KMS-11 (cell line): Measurements from ENCODE around the gene MED15.
A peak's percentile ranks its signal among the peaks of the same experiment; 100 is the strongest.

Source experiments
- H2AFZ ChIP-seq: fragments of 200-600 bp; sonication (generic); 2 replicates; pipeline ENCODE4 v1.6.1; 2016; ENCODE audit warnings: antibody characterized with exemption, mixed run types, low read depth
- H3K27ac ChIP-seq: fragments of 200-600 bp; sonication (generic); 2 replicates; pipeline ENCODE4 v1.6.1; 2016; ENCODE audit warnings: mild to moderate bottlenecking, mixed run types
- H3K27me3 ChIP-seq: fragments of 200-600 bp; sonication (generic); 2 replicates; pipeline ENCODE4 v1.6.1; 2017; ENCODE audit warnings: mild to moderate bottlenecking, low read depth, mixed run types, moderate library complexity; ENCODE audit not compliant: insufficient read depth
- H3K36me3 ChIP-seq: fragments of 200-600 bp; sonication (generic); 2 replicates; pipeline ENCODE4 v1.6.1; 2017; ENCODE audit warnings: mild to moderate bottlenecking, mixed run types; ENCODE audit not compliant: insufficient read depth
- H3K4me1 ChIP-seq: fragments of 200-600 bp; sonication (generic); 2 replicates; pipeline ENCODE4 v1.6.1; 2016; ENCODE audit warnings: mild to moderate bottlenecking, low read depth, mixed run types; ENCODE audit not compliant: poor library complexity, severe bottlenecking
- H3K4me2 ChIP-seq: fragments of 200-600 bp; sonication (generic); 2 replicates; pipeline ENCODE4 v1.7.0; 2016; ENCODE audit warnings: mild to moderate bottlenecking, mixed run types
- H3K4me3 ChIP-seq: fragments of 200-600 bp; sonication (generic); IDR thresholded peaks from 2 replicates; pipeline ENCODE4 v1.6.1; 2017; ENCODE audit warnings: low read depth, low read length, mixed read lengths; ENCODE audit not compliant: insufficient read depth
- H3K79me2 ChIP-seq: fragments of 200-600 bp; sonication (generic); 2 replicates; pipeline ENCODE4 v1.6.1; 2016; ENCODE audit warnings: low read depth, mixed run types; ENCODE audit not compliant: insufficient read depth
- H3K9ac ChIP-seq: fragments of 200-600 bp; sonication (generic); 2 replicates; pipeline ENCODE4 v1.6.1; 2016; ENCODE audit warnings: mild to moderate bottlenecking, mixed run types
- H4K20me1 ChIP-seq: fragments of 200-600 bp; sonication (generic); 2 replicates; pipeline ENCODE4 v1.6.1; 2016; ENCODE audit warnings: mild to moderate bottlenecking, mixed run types; ENCODE audit not compliant: insufficient read depth
- CTCF ChIP-seq: fragments of 200-600 bp; sonication (generic); conservative IDR thresholded peaks from 2 replicates; pipeline ENCODE4 v1.6.1; 2017; ENCODE audit warnings: low read depth, mild to moderate bottlenecking, antibody characterized with exemption, low read length, moderate library complexity, mixed read lengths

The MED15 gene

DNA sequence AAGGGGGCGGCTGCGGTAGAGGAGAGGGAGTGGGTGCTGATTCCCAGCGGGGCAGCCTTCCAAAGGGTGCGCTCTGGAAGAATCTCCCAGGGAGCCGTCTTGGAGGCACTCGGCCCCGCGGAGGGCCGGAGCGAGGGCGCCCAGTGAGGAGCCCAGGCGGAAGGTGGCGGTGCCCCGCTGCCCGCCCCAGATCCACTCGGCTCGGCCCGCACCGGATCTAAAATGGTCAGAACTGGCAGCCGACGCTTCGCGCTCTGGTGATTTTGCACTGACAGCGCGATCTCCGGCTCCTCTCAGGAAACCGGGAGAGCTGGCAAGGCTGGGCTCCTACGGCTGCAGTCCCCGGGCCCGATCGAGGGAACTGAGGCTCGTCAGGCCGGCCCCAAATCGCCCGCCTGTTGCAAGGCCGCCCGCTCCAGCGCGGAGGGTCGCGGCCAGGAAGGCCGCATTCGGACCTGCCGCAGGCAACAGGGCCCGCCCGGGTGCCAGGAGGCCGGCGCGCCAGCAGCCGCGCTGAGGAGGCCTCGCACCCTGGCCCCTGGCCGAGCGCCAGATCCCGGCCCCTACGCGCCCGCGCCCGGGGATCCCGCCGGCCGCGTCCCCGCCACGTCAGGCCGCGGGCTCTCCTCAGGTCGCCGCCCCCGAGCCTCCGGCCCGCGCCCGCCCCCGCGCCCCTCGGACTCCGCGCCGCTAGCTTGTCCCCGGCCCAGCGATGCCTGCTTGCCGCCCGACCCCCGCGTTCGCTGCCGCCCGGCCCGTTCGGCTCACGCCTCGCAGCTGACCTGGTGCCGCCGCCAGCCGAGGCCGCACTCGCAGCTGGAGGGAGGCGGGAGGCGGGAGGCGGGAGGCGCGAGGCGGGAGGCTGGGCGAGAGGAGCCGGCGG, 12.2 kb upstream of the MED15 start, which contains the start of gene KLHL22:
Gene KLHL22 (minus strand): TSS at position 818 of the 883 bp plus-strand sequence. CDS start 6,584 bp downstream, outside the sequence.
- H3K36me3 ChIP-seq: no peaks in the 10 kb centered on the region
- H3K27ac ChIP-seq: peak within 1 kb of the TSS; percentile 40
- no peaks in the 10 kb centered on the region for H3K27me3 ChIP-seq
- peak within 1 kb of the TSS; percentile 27; the same call in 1 of the 2 replicates for H3K9ac ChIP-seq
- TF ChIP-seq CTCF: no peak
- peak within 1 kb of the TSS; percentile 54 for H3K4me3 ChIP-seq
- peak within 1 kb of the TSS; percentile 94 for H3K4me2 ChIP-seq
- H3K79me2 ChIP-seq: no peaks in the 10 kb centered on the region
- peak within 1 kb of the TSS; percentile 99 for H2AFZ ChIP-seq
- H3K4me1 ChIP-seq: peaks cover 8% of the 10 kb centered on the region
- H4K20me1 ChIP-seq: no peaks in the 10 kb centered on the region

DNA sequence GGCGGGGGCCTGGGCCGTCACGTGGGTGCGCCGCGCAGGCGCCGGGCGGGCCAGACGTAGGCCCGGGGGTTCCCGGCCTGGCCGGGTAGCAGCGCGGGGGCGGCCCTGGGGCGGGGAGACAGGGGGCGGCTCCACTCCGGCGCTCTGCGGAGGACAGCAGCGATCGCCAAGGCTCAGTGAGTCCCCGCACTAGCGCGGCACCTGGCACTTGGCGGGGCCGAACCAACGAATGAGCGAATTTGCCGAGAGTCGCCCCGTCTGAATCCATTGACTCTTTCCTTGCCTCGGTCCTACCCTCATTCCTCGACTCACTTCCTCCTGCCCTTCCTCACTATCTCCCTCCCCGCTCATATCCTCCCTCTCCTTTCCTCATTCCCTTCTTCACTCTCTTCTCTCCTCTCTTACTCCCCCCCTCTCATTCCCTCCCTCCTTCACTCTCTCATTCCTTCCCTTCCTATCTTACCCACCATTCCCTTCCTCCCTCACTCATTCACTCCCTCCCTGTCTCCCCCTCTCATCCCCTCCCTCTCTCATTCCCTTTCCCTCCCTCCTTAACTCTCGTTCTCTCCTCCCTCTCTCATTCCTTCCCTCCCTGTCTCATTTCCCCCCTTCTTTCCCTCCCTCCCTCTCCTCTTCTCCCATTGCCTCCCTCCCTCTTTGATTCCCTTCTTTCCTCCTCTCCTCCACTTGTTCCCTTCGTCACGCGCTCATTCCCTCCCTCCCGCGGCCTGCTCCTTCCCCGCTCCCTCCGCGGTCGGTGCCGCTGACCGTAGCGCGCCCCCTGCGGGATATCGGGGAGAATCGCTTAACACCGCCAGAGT, 11.3 kb upstream of the MED15 start:
- peak overlapping the region; percentile 27; the same call in 1 of the 2 replicates for H3K9ac ChIP-seq
- no peaks in the 10 kb centered on the region for H3K36me3 ChIP-seq
- TF ChIP-seq CTCF: peak; percentile 98
- H4K20me1 ChIP-seq: no peaks in the 10 kb centered on the region
- peak overlapping the region; percentile 94 for H3K4me2 ChIP-seq
- H3K79me2 ChIP-seq: no peaks in the 10 kb centered on the region
- peak overlapping the region; percentile 99 for H2AFZ ChIP-seq
- peaks cover 8% of the 10 kb centered on the region for H3K4me1 ChIP-seq
- peak overlapping the region; percentile 54 for H3K4me3 ChIP-seq
- peak overlapping the region; percentile 40 for H3K27ac ChIP-seq
- no peaks in the 10 kb centered on the region for H3K27me3 ChIP-seq

DNA sequence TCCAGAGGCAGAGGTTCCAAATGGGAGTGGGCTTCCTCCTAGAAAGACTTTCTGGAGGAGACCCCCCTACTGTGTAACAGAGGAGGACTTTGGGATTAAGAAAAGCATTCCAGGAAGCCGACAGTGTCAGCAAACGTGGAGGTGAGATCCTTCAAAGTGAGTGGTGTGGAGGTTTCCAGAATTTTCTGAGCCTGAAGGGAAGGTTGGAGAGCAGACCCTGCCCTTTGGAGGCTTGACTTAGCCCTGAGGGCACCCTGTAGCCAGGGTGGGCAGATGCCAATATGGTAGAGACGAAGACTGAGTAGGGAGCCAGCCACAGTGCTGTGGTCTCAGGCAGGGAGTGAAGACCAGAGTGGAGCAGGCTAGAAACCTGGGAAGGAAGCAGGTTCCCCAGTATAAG, 10.0 kb upstream of the MED15 start:
- no peak overlapping the region for H3K4me3 ChIP-seq
- H3K27me3 ChIP-seq: no peaks in the 10 kb centered on the region
- H3K9ac ChIP-seq: no peak overlapping the region
- no peak overlapping the region for H2AFZ ChIP-seq
- no peak overlapping the region for H3K4me2 ChIP-seq
- no peak for TF ChIP-seq CTCF
- peaks cover 8% of the 10 kb centered on the region for H3K4me1 ChIP-seq
- H3K79me2 ChIP-seq: no peaks in the 10 kb centered on the region
- H3K36me3 ChIP-seq: no peaks in the 10 kb centered on the region
- no peaks in the 10 kb centered on the region for H4K20me1 ChIP-seq
- no peak overlapping the region for H3K27ac ChIP-seq

DNA sequence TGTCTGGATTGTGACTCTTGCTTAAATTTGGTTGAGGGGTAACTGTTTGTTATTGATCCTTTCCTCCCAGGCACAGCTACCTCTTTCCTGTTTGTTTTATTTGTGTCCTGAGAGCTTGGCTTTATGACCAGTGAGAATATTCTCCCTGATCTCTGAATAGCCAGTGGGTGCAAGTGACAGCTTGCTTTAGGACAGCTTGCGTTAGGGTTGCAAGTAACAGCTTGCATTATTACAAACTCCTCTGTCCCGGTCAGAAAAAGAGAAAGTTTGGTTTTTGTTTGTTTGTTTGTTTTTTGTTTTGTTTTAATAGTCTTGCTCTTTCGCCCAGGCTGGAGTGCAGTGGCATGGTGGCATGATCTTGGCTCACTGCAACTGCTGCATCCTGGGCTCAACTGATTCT, 8.5 kb upstream of the MED15 start:
- no peaks in the 10 kb centered on the region for H3K36me3 ChIP-seq
- H3K9ac ChIP-seq: no peak overlapping the region

More for the DNA sequence above, 8.5 kb upstream of the MED15 start:
- H3K4me3 ChIP-seq: no peak overlapping the region
- TF ChIP-seq CTCF: no peak
- no peaks in the 10 kb centered on the region for H4K20me1 ChIP-seq
- no peak overlapping the region for H3K27ac ChIP-seq
- H3K27me3 ChIP-seq: no peaks in the 10 kb centered on the region
- H3K4me1 ChIP-seq: peaks cover 8% of the 10 kb centered on the region
- H3K79me2 ChIP-seq: no peaks in the 10 kb centered on the region
- H2AFZ ChIP-seq: no peak overlapping the region
- no peak overlapping the region for H3K4me2 ChIP-seq
